GM19438 (cell line): ENCODE data around the gene RGS13.

Experiments used
- ATAC-seq: cut with Tn5 transposase; IDR thresholded peaks from one replicate; pipeline ENCODE4 v1.9.1; 2021; ENCODE audit warnings: low read depth; ENCODE audit not compliant: unreplicated experiment

The RGS13 gene, protein sequence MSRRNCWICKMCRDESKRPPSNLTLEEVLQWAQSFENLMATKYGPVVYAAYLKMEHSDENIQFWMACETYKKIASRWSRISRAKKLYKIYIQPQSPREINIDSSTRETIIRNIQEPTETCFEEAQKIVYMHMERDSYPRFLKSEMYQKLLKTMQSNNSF

DNA sequence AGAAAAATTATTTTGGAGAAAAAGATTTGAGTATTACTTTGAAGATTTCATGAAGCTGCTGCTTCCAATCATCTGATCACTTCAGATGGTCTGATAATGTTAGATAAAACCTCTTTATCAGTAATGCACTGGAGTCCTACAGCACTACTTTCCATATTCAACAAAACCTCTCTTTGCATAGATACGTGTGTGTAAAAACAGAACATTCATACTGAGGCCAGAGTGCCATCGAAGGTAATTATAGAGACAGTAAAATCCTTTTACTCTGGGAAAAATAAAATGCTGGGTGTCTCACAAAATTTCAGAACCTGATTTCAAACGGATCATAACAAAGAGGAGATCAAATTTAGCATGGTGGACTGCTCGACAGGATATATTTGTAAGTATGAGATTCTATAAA lies at the start of gene RGS13:
TSS of gene RGS13 (plus strand) at position 209 of the 400 bp plus-strand sequence. CDS start 8,188 bp downstream, outside the sequence.
- ATAC-seq, result no peak

DNA sequence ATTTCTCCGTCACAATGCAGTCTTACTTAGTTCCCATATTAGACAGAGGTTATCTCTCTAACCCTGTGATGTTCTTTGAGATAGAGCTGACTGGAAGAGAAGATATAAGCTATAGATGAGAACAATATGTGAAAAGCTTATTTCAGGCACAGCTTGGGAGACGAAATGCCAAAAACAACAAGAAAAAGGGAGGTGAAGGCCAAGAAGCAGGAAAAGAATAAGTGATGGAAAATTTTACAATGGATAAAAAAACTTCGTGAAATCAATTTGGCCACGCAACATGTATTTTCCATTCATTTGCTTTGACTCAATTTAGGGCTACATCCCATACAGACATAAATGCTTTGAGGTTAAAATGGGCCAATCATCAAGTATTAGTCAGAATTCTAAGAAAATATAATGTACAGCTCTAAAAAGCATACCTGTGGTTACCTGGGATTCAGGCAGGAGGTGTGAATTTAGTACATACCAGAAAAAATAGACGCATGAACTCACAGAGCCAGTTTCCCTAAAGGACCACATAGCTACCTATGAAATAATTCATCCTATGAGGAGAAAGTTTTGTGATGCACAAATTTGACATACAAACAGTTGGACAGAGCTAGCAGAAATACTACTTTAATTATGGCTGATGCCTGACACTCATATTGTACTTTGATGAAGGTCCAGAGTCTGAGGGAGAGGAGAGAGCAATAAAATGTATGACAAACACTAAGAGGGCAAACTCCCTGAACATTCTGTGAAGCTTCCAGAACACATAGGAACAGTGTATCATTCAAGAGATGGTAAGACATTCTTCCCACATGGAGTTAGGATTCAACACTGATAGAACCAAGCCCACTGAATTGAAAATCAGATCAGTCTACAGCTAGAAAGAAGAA lies 48.3 kb upstream of the RGS13 start:
- ATAC-seq, result no peak

DNA sequence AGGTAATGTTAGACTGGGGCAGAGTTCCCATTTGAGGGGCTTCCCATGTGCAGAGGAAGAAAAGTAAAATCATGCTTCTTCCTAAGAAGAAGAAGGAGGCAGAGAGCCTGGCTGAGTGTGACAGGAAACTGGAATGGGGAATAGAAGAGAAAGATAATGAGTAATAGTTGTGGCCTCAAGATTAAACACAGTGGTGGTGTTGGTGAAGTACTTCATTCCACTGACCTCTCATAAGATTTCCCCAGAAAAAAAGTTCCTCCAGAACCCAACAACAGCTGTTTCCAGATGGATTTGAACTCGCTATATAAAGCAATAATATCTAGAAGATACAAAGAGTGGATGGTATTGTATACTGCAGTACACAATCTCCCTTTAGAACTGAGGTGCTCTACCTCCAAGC lies 47.4 kb upstream of the RGS13 start:
- no peak for ATAC-seq

DNA sequence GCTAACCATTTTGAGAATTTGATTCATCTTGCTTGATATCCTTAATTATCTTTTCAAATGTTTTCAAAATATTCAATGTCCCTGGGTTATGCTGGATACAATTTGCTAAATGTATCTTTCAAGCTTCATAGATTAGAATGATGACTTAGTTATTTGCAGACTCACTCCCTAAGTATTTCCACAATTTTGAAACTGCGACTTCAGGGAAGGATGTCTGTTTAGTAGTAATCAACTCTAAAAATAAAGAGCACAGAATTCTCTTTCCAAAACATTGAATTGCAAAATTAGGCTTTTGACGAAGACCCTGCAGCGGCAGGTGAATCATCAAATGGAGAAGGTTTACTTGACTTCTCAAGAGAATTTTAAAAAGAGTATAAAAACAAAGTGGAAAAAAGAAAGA lies 46.1 kb upstream of the RGS13 start:
- no peak for ATAC-seq

DNA sequence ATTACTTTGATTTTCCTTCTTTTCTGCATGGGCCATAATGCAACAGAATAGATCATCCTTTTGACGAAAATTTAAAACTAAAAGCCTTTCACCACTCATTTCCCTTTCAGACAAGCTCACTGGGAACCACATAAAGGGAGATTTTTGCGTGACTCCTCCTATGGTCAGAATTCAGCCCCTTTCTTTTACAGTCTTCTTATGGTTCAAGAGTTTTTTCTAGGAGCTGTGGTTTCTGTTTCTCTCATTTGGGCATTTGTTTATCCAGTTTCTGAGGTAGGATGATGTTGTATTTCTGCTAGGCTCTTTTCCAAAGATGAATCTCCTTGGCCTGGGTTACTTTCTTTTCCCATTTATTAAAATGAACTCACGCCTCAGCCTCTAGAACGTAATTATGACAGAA lies 43.4 kb upstream of the RGS13 start:
- ATAC-seq, result no peak

DNA sequence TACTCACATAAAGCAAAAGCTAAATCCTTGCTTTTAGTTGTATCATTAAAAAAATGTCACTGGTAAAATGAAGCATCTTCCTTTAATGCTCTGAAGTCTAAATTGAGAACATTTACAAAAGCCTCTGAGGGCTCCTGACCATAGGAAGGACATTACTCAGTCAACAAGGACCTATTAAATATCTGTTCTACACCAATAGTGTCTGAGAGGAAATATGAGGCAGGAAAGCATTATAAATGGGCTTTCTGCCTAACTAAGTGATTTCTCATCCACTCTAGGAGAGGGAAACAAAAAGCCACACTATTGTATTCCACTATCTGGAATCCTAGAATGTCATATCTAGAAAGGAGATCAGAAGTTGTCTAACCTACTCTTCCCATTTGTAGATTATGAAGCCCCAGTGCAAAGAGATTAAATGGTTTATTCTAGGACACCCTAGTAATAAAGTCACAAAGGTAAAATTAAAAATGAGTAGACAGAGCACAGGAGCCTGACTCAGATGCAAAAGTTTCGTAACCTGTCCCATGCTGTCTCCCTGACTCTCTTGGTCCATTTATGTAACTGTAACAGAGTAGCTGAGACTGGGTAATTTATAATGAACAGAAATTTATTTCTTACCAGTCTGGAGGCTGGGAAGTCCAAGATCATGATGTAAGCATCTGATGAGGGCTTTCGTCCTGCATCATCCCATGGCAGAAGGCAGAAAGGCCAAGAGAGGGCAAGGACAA lies 42.8 kb upstream of the RGS13 start:
- ATAC-seq, result no peak

DNA sequence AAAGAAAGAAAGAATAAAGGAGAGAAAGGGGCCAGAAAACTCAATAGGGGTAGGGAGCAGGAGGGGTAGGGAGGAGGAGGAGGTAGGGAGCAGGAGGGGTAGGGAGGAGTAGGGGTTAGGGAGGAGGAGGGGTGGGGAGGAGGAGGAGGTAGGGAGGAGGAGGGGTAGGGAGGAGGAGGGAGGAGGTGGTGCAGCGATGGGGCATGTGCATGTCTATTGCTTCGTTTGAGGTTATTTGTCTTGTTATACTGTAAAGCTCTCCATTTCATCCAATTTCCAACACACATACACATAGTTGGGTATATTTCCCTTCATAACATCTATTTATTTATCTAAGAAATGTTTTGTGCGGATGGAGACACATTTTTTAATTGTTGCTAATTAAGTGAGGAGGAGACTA lies 40.6 kb upstream of the RGS13 start:
- ATAC-seq, result no peak

DNA sequence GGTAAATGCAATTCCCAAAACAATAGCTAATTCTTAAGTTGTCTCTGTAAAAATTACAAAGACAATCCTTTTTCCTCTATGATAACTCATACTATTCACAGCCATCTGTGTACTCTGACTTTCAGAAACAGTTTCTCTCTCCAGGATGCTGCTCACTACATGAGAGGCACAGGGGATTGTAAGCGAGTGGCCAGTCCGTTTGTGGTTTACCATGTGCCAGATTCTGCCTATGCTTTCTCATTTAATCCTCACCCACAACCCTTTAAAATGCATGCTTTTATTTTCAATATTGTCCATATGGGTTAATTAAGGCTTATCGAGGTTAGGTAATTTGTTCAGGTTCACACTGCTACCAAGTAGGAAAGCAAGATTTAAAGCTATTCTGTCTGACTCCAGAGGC lies 37.4 kb upstream of the RGS13 start:
- ATAC-seq, result no peak

DNA sequence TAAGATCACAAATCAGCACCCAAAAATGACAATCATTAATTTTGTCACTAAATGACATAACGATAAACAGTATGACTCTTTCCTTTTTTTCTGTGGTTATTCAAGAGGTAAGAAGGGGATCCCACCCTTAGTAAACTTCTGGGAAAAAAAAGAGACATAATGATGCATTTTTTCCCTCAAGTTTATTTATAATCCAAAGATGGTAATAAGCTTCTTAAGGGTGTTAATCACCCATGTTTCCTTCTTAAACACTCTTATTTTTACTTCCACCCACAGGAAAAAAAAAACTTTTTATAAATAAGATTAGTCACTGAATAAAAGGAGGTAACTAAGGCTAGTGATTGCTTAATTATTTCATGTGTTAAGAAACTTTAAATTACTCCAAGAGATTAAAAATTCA lies 35.7 kb upstream of the RGS13 start:
- no peak for ATAC-seq

DNA sequence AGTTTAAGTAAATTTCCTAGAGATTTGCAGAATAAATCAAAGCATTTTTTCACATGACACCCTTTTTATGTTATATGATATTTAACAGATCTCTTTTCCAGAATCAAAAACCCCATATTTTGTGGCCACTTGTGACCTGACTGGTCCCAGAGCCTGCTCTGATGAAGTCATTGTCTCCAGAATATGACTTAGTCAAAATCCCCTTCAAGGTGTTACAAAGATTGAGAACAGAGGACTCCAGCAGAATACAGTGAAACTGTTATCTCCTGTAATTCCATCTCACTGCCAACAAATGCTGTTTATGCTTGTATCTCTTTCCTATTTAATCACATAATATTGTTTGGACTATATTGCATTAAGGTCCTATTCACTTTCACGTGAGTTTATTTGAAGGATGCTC lies 34.8 kb upstream of the RGS13 start:
- ATAC-seq, result no peak

DNA sequence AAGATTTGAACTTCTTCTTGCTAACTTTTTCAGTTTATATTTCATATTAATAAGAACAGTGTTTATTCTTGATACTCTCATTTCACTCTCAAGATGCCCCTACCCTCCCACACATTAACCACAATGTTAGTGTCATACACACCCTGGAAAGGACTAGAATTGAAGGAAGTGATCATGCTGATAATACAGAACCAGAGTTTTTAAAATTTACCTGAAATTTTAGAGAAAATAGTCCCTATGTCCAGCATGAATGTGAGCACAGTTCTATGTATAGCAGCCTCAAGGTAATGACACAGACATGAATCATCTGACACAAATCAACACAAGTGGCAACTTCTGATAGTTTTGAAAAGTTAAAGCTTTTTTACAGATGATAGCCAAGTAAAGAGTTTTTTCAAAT lies 34.4 kb upstream of the RGS13 start:
- no peak for ATAC-seq

DNA sequence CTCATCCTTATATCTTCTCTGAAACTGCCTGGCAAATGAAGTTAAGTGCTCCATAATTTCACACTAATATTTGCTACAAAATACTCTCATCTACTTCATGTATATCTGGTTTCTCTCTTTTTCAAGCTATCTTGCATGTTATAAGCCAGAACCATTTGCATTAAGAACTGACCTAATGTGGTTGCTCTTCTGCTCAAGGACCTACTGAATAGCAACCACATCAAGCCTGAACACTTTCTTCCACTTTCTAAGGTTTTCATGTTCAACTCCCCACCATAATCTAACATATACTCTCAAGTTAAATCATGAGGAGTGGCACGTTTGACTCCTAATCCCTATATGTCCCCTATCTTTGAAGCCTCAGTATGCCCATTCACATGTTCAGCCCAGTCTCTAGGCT lies 33.2 kb upstream of the RGS13 start:
- ATAC-seq, result no peak

DNA sequence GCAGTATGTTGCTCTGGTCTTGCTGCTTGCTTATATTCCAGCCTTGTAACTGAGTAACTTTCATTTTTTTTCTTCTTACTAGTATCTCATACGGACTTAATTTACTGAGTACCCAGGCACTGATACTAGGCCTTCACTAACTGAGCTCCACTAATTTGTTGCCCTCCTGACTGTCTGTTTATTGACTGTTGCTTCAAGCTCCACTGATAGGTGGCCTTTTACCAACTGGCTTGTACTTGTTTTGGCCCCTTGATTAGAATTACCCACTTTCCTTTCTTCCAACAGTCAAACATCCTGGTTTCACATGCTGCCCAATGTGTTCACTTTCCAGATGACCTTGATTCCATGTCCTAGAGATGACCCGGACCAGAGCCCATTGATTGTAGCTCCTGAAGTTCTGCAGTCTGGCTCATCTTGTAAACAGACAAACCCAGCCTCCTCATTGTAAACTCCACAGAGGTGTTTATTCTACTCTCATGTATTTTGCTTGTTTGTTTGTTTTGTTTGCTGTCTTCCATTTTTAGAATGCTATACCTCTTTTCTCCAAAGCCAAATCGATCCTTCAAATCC lies 32.6 kb upstream of the RGS13 start:
- no peak for ATAC-seq

DNA sequence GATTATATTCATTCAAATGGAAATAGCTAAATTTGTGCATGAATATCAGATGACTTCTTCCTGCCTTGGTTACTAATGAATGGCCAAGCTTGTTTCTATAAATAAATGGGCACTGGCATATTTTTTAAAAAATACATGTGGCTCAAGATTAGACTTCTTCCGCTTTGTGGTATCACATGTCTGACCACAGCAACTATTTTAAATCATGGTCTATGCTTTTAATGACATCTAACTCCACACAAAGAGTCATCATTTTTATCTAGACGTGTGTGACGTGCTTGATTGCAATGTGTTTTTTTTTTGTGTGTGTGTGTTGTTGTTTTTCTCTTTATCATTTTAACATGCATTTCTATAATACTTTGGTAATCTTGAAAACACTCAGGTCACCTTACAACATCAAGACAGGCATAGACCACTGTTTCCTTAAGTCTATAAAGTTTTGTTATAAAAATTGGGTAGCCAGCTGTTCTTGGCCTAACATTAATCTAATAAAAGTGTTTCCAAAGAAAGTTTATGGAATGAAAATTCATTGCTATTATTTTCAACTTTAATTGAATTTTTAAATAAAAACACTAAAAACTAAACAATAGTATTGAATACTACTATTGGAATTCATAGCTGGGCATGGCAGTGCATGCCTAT lies 30.8 kb upstream of the RGS13 start:
- peak; percentile 25 for ATAC-seq

DNA sequence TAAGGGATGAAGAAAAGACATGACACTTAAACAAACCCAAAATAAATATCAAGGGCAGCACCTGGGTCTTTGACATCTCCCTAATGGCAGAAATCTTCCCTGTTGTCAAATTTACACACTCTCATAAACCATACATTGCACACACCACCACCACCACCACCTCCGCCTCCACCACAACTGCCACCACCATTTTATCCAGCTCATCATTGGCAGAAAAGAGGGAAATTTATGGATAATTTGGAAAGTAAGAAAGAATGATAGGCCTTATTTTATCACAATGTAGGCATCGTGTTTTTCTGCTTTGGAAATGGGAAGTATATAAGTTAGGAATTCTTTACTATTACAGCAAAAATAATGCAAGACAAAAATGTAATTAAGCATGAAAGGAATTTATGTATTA lies 27.3 kb upstream of the RGS13 start:
- ATAC-seq, result no peak

DNA sequence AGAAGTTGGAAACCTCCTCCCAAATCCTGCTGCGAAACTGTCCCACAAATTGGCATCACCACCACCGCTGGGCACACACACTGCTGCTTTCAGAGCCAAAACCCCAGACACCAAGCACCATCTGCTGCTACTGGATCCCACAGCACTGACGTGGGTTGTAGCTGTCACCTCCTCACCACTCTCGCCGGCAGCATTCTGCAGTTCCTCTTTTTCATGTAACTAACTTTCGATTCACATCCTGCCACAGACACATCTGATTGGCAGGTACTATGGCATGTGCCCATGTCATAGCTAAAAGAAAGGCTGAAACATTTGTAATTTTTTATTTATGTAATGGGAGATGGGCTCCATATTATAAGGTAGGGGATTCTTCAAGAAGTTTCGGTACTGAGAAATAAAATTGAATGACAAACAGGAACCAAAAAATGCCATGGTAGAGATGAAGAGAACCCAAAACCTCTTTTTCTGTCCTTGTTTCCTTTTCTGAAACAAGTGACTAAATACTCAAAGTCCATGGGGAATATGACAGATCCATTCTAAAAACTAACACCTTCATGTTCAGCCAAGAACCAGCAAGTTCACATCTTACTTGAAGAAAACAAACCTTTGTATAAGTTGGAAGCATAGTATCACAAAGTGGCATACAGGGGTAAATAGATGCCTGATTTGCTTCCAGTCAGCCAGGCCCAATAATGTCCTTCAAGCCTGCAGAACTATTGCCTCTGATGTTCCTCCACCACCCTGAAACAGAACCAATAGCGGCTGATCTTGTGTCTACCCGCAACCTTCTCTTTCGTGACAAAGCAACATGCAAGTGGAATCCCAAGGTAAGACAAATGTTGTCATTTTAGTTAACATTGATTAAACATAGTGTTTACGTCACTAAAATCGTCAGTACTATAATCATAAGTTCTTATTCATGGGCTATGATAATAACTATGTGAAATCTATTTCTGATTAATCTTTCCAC lies 26.6 kb upstream of the RGS13 start:
- peak; percentile 99 for ATAC-seq

DNA sequence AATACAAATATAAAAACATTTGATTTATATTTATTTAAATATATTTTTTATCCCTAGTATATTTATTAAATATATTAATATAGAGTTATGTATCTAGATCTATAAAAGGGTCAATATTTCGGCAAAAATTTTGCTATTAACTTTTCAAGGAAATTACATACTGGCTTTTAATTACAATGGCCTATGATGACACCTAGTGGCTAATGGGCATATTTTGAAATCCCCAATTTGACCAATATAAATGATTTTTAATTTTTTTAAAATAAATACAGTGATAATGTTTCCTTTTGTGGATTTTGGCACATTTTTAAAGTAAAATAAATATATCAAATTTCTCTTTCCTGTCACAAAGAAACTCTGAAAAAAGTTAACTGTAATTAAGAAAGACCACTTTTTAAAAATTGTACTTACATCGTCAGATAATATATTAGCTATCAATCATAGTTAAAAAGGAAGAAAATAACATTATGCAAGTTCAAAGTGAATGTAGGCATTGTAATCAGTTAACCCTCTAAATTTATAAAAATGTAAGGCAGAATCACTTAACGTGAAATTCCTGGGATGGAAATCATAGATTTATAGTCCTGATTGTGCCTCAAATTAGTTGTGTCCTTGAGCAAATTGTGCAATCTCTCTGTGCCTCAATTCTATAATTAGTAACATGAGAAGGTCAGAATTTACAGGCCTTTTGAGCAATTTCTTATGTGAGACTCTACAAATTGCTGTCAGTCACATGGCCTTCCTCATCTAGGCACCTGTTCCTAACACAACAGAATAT lies 25.6 kb upstream of the RGS13 start:
- ATAC-seq, result no peak

DNA sequence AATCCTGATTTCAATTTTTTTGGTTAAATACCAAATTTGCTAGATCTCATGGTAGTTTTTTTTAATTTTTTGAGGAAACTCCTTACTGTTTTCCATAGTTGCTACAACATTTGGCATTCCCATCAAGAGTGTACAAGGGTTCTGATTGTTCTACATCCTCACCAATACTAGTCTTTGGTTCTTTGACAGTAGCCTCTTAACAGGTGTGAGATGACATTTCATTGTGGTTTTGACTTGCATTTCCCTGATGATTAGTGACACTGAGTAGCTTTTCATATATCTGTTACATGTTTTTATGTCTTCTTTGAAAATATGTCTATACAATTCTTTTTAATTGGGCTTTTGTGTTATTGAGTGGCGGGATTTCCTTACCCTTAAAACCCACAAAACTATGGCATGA lies 20.9 kb upstream of the RGS13 start:
- no peak for ATAC-seq

DNA sequence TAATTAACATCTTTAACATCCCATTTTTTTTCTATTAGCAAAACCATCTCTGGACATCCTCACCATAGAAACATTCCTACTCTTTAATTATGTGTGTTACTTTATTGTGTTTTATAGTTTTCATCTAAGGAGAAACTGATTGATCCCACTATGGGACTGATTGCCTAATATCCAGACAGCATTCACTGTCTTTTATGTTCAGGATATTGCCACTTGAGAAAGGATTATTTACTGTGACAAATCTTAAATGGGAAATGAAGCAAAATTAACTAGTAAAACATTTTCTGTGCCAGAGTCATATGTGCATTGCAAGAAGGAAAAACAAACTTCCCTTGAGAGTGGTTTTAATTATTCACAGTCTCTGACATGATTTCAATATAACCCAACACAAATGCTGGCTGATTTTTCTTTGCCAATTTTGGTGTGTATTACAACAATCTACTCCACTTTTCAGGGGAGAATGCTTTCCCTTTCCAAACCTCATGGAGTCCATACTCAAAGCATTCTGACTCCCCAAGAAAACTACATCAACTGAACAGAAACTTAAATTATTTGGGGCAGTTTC lies 15.8 kb upstream of the RGS13 start:
- ATAC-seq, result no peak
